ENCODE results near the gene C10orf90.

The C10orf90 gene, protein sequence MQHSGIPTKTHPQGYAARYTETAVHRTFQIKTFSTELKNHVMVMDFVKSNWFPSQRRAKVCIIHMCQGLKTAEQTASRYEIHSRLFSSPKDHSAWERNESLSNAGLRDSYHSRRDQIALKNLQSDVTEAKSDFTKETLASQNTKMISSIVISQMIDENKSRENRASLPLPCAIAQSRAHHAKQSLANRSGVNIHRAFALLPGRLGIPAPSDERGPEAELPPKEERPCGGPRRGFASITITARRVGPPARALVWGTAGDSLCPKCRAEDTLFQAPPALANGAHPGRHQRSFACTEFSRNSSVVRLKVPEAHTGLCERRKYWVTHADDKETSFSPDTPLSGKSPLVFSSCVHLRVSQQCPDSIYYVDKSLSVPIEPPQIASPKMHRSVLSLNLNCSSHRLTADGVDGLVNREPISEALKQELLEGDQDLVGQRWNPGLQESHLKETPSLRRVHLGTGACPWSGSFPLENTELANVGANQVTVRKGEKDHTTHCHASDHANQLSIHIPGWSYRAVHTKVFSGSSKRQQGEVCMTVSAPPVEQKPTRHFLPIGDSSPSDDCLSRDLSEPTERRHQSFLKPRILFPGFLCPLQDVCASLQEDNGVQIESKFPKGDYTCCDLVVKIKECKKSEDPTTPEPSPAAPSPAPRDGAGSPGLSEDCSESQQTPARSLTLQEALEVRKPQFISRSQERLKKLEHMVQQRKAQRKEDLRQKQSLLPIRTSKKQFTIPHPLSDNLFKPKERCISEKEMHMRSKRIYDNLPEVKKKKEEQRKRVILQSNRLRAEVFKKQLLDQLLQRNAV

DNA sequence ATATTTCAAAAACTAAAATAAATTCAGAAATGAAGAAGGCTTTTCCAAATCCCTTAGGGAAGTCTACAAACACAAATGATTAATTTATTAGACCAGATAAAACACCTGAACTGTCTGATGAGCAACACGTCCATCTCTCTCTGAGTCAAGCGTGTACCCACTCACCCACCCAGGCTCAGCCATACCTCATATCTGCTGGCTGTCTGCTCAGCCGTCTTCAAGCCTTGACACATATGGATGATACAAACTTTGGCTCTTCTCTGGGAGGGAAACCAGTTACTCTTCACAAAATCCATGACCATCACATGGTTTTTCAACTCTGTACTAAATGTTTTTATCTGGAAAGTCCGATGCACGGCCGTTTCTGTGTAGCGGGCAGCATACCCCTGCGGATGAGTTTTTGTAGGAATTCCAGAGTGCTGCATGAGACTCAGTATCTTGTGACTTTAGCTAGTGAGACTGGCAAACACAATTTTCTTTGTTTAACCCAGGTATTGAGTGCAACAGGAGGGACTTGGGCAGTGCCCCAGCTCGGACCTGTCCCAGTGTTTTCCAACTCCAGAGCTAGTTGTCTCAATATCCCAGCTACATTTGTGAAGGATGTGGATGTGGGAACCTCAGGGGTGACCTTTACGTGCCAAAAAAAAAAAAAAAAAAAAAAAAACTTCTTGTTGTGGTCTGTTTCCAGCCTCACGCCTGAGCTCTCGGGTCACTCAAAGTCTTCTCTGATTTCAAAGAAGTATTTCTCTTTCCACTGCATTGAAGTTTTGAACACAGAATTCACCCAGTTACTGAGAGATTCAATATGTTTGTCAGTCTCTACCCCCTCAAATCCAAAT, at the start of gene C10orf90:
Gene C10orf90 (minus strand): TSS at position 638 of the 839 bp plus-strand sequence. CDS start 213 bp downstream, at position 425.
- no peaks in the 10 kb centered on the region for H3K36me3 Mint-ChIP-seq (ENCODE audit: low read depth)
- H3K4me1 Mint-ChIP-seq (ENCODE audit: low read depth), result no peaks in the 10 kb centered on the region
- no peak within 1 kb of the TSS for H3K27ac Mint-ChIP-seq
- no peaks in the 10 kb centered on the region for H3K27me3 Mint-ChIP-seq (ENCODE audit: low read depth)
- H3K4me3 Mint-ChIP-seq, result no peak within 1 kb of the TSS
- H3K9me3 Mint-ChIP-seq, result peaks cover 8% of the 10 kb centered on the region

DNA sequence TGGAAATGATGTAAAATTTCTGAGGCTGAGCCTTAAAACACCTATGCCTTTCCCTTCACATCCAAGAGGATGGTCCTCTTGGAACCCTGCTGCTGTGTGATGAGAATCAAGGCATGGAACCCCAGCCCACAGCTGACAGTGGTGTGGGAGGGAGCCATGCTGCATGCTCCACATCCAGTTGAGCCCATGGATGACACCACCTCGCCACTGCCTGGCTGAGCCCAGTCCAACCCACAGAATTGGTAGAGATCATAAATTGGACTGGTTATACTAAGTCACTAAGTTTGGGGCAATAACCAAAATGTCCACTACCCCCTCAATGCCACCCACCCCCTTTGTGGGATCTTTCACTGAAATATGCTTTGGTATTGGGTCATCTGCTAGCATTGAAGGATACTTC, 45.9 kb upstream of the C10orf90 start:
- H3K27me3 Mint-ChIP-seq (ENCODE audit: low read depth), result no peaks in the 10 kb centered on the region
- no peaks in the 10 kb centered on the region for H3K4me1 Mint-ChIP-seq (ENCODE audit: low read depth)
- no peak overlapping the region for H3K27ac Mint-ChIP-seq
- H3K9me3 Mint-ChIP-seq, result peaks cover 3% of the 10 kb centered on the region
- H3K4me3 Mint-ChIP-seq, result no peak overlapping the region
- H3K36me3 Mint-ChIP-seq (ENCODE audit: low read depth), result no peaks in the 10 kb centered on the region

DNA sequence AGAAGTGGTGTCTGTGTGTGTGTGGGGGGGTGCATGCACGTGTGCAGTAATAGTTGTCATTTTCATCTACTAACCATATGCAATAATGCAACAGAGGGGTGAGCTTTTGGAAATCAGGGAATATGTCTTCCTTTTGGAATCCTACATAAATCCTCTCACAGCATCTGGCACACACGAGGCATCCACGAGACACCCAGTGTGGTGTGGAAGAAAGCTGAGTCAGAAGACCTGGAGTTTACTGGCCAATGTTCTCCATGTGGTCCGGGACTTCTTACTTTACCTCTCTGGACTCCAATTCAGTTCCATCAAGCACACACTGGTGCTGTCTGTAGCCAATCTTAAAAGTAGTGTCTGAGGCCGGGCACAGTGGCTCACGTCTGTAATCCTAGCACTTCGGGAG, 43.1 kb upstream of the C10orf90 start:
- H3K27me3 Mint-ChIP-seq (ENCODE audit: low read depth), result no peaks in the 10 kb centered on the region
- no peak overlapping the region for H3K4me3 Mint-ChIP-seq
- no peak overlapping the region for H3K27ac Mint-ChIP-seq

DNA sequence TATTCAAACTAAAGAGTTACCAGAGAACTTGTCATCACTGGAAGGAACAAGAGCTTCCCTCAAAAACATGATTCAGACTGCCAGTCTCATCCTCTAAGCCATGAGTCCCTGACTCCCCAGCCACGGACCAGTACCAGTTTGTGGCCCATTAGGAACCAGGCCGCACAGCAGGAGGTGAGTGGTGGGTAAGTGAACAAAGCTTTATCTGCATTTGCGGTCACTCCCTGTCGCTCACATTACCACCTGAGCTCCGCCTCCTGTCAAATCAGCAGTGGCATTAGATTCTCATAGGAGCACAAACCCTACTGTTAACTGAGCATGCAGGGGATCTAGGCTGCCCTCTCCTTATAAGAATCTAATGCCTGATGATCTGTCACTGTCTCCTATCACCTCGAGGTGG, 42.2 kb upstream of the C10orf90 start:
- Mint-ChIP-seq H3K27me3 (ENCODE audit: low read depth) (no peaks in the 10 kb centered on the region), H3K9me3 (no peaks in the 10 kb centered on the region), H3K4me3 (no peak overlapping the region), H3K36me3 (ENCODE audit: low read depth) (no peaks in the 10 kb centered on the region), H3K4me1 (ENCODE audit: low read depth) (no peaks in the 10 kb centered on the region), H3K27ac (no peak overlapping the region)

More for the DNA sequence above, 43.1 kb upstream of the C10orf90 start:
- H3K9me3 Mint-ChIP-seq, result no peaks in the 10 kb centered on the region
- H3K36me3 Mint-ChIP-seq (ENCODE audit: low read depth), result no peaks in the 10 kb centered on the region
- no peaks in the 10 kb centered on the region for H3K4me1 Mint-ChIP-seq (ENCODE audit: low read depth)

DNA sequence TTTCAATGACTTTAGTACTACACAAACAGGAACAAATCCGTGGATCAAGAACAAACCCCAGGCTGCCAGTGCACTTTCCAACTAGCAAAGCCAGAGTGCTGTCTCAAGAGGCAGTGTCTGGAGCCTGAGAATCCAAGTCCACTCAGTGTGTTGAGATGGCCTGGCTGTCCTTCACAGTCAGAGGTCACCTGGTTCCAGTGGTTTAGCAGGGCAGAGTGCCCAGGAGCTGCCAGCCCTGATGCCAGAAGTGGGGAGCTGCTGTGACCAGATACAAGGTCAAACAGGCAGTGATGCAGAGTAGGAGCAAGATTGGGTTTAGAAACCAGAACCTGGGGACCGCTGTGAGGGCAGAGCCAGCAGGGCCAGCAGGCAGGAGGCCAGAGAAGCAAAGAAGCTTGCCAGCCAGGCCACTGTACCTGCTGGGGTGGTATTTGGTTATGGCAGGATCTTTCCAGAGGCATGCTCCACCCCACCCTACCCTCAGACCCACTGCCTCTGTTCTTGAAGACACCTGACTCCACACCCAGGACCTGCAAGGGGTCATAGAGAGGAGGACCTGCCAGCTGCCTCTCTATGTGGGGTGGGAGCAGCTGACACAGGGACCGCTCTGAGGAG, 35.6 kb upstream of the C10orf90 start:
- Mint-ChIP-seq H3K4me3 (no peak overlapping the region), H3K9me3 (no peaks in the 10 kb centered on the region), H3K4me1 (ENCODE audit: low read depth) (no peaks in the 10 kb centered on the region), H3K36me3 (ENCODE audit: low read depth) (no peaks in the 10 kb centered on the region), H3K27ac (no peak overlapping the region), H3K27me3 (ENCODE audit: low read depth) (no peaks in the 10 kb centered on the region)

DNA sequence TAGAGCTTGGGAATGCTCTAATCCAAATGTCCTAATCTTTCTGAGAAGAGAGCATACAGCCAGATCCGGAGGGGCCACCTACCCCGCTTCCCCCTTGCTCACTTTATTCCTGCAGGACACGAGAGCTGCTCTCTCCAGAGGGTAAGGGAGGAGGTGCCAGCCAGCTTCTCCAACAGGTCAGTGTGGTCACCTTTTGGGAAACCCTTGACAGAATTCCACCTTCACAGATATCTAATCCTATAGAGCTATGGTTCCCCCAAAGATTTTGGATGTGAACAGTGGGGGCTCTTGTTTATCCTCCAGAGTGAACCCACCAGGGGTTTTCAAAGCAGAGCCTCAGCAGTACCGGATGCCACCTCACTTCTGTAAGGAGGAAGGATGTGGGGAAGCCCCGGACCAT, 34.6 kb upstream of the C10orf90 start:
- Mint-ChIP-seq H3K4me3 (no peak overlapping the region), H3K4me1 (ENCODE audit: low read depth) (no peaks in the 10 kb centered on the region), H3K9me3 (no peaks in the 10 kb centered on the region), H3K27ac (no peak overlapping the region), H3K36me3 (ENCODE audit: low read depth) (no peaks in the 10 kb centered on the region), H3K27me3 (ENCODE audit: low read depth) (no peaks in the 10 kb centered on the region)

DNA sequence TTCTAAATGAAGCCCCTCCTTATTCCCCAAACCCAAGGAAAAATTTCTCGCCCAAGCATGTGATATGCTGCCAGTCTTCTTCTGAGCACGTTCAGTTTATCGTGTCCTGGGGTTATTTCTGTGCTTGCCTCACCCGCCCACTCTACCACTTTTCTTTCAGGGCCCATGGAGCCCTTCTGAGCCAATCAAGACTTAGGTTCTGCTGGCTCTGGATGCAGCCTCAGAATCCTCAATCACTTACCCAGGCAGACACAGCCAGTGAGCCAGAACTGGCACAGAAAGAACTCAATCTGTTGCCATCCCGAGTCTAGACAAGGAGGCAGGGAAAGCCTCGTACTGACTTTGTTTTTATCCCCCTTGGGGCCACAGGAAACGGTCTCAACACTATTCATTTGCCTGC, 34.2 kb upstream of the C10orf90 start:
- Mint-ChIP-seq H3K4me1 (ENCODE audit: low read depth) (no peaks in the 10 kb centered on the region), H3K4me3 (no peak overlapping the region), H3K36me3 (ENCODE audit: low read depth) (no peaks in the 10 kb centered on the region), H3K9me3 (no peaks in the 10 kb centered on the region), H3K27ac (no peak overlapping the region), H3K27me3 (ENCODE audit: low read depth) (no peaks in the 10 kb centered on the region)

DNA sequence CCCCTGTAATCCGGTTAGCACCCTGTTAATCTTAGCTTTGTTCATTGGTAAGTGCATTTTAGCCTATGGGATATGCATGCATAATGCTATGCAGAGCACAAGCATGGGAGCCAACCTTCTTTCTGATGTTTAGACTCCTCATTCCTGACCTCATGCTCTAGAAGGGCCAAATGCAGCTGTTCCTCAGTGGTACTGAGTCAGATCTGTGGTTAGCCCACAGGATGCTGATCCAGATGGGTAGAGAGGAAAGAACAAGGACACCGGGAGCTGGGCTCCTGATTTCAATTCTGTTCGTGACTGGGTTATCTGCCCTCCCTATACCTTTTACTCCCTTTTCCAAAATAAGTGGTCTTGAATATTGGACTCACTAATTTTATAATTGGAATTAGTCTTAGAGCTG, 31.7 kb upstream of the C10orf90 start:
- Mint-ChIP-seq H3K27ac (no peak overlapping the region), H3K27me3 (ENCODE audit: low read depth) (no peaks in the 10 kb centered on the region), H3K4me1 (ENCODE audit: low read depth) (no peaks in the 10 kb centered on the region), H3K9me3 (peaks cover 3% of the 10 kb centered on the region), H3K4me3 (no peak overlapping the region), H3K36me3 (ENCODE audit: low read depth) (no peaks in the 10 kb centered on the region)

DNA sequence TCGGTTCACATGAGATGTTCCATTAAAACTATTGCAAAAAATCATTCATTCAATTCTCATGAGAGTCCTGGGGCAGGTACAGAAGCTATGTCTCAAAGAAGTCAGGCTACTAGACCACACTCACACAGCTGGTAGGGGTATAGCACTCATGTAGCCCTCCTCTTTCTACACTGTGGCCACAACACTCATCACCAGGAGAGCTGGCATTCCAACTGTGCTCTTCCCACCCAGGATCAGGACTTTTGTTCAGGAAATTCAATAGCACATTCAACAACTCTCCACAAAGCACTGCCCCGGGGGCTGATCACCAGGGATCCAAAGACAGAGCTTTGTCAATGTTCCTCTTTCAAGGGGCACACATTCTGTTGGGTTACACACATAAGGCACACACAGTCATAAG, 31.0 kb upstream of the C10orf90 start:
- Mint-ChIP-seq H3K36me3 (ENCODE audit: low read depth) (no peaks in the 10 kb centered on the region), H3K27me3 (ENCODE audit: low read depth) (no peaks in the 10 kb centered on the region), H3K9me3 (peaks cover 3% of the 10 kb centered on the region), H3K27ac (no peak overlapping the region), H3K4me3 (no peak overlapping the region), H3K4me1 (ENCODE audit: low read depth) (no peaks in the 10 kb centered on the region)

DNA sequence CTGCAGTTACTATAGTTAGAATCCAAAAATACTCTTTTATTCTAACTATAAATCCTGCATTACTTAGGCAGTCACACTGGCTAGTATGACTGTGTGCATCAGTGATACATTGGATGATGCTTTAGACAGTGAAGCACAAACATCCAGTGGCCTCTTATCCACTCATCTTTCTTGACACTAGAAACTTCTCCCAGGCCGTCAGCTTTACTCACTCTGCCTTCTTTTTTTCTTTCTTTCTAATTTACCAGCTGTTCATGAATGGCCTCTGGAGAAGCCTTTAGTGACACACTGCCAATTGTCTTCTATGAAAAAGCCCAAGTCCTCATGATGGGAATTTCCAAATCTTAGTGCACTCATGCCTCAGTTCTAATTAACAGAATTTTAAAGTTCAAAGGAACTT, 26.2 kb upstream of the C10orf90 start:
- no peaks in the 10 kb centered on the region for H3K4me1 Mint-ChIP-seq (ENCODE audit: low read depth)
- H3K9me3 Mint-ChIP-seq, result peaks cover 6% of the 10 kb centered on the region
- H3K36me3 Mint-ChIP-seq (ENCODE audit: low read depth), result no peaks in the 10 kb centered on the region
- H3K27ac Mint-ChIP-seq, result no peak overlapping the region
- no peaks in the 10 kb centered on the region for H3K27me3 Mint-ChIP-seq (ENCODE audit: low read depth)
- no peak overlapping the region for H3K4me3 Mint-ChIP-seq

DNA sequence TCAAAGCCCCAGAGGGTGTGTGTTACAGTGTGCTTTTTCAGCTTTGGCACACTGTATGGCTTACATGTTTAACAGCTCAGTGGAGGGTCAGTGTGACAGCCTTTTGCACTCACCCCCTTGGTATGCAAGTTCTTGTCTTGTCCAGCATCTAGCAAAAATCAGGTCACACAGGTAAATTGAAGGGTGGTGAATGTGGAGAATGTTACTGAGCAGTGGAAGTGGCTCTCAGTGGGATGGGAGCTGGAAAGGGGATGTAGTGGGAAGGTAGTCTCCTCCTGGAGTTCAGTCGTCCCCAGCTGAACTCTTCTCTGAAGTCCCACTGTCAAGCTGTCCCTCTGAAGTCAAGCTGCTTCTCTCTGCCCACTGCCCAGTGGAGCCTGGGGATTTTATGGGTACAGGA, 21.0 kb upstream of the C10orf90 start:
- no peak overlapping the region for H3K27ac Mint-ChIP-seq
- H3K9me3 Mint-ChIP-seq, result peaks cover 3% of the 10 kb centered on the region

DNA sequence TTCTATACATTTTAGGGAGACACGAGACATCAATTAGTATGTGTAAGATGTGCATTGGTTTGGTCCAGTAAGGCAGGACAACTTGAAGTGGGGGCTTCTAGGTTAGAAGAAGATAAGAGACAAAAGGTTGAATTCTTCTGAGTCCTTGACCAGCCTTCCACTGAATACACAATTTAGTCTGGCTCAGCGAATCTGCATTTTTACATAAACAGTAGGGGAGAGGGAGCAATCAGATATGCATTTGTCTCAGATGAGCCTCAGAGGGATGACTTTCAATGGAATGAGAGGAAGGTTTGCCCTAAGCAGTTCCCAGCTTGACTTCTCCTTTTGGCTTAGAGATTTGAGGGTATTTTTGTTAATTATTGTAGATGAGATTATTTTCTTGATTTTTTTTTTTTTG, 20.0 kb upstream of the C10orf90 start:
- Mint-ChIP-seq H3K27ac (no peak overlapping the region), H3K36me3 (ENCODE audit: low read depth) (no peaks in the 10 kb centered on the region), H3K9me3 (peaks cover 3% of the 10 kb centered on the region), H3K4me1 (ENCODE audit: low read depth) (no peaks in the 10 kb centered on the region), H3K27me3 (ENCODE audit: low read depth) (no peaks in the 10 kb centered on the region), H3K4me3 (no peak overlapping the region)

More for the DNA sequence above, 21.0 kb upstream of the C10orf90 start:
- H3K36me3 Mint-ChIP-seq (ENCODE audit: low read depth), result no peaks in the 10 kb centered on the region
- no peaks in the 10 kb centered on the region for H3K27me3 Mint-ChIP-seq (ENCODE audit: low read depth)
- H3K4me3 Mint-ChIP-seq, result no peak overlapping the region
- H3K4me1 Mint-ChIP-seq (ENCODE audit: low read depth), result no peaks in the 10 kb centered on the region

DNA sequence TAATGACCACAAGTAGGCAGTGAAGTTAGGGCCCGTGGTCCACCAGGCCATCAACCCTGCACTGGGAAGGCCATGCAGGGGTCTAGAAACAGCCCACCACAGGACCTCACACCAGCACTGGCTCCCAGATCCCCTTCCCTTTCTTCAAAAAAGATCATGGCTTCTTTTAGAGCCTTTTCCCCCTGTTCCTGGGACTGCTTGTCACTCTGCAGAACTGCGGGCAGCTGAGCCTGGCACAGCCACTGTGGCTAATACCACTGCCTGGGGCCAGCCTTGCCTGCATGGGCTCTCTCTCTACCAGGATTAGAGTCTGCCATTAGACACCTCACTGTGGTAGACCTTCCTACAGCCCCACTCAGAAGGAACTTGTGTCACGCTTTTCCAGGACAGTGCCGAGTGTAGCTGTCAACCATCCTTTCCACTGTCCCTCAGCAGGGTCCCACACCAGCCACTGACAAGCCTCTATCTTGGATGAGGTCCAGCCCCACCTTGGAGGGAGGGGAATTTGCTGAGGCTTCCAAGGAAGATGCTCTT, 19.0 kb upstream of the C10orf90 start:
- Mint-ChIP-seq H3K27me3 (ENCODE audit: low read depth) (no peaks in the 10 kb centered on the region), H3K4me1 (ENCODE audit: low read depth) (no peaks in the 10 kb centered on the region), H3K27ac (no peak overlapping the region), H3K36me3 (ENCODE audit: low read depth) (no peaks in the 10 kb centered on the region), H3K4me3 (no peak overlapping the region), H3K9me3 (no peaks in the 10 kb centered on the region)

DNA sequence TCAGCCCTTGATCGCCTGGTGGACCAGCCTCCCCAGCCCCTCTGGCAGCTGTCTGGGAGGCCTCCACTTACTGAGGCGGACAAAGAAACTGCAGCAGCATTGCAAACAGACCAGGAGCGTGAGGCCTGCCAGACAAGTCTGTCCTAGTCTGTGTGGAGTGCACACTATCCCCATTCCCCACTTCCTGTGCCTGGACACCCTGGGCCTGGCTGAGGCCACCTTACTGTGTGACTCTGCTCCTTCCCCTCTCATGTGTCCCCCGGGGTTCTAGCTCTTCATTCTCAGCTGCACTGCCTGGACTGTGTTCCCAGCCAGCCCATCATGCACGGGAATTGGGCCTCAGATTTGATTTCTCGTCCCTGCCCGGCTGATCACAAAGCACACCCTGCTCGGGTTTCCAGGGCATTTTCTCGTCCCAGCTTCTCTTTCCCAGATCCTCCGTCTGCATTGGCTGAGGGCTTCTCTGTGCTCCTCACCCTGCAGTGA, 16.7 kb upstream of the C10orf90 start:
- Mint-ChIP-seq H3K9me3 (no peaks in the 10 kb centered on the region), H3K36me3 (ENCODE audit: low read depth) (no peaks in the 10 kb centered on the region), H3K4me3 (no peak overlapping the region), H3K27me3 (ENCODE audit: low read depth) (no peaks in the 10 kb centered on the region), H3K4me1 (ENCODE audit: low read depth) (no peaks in the 10 kb centered on the region), H3K27ac (no peak overlapping the region)
